ENCODE data around the gene TSC1. TPM values are rescaled to one million over a fixed set of nuclear protein-coding genes. Genes with fewer than 3 reads are reported as not detected.

TSC1 gene
- total and polyA plus RNA-seq, 2 donors (not counting 3 experiments of a cell fraction or from before 2014, with no cell fraction given): 43.9 to 51.2 TPM

GRCh38 chr9:132955123-132955522, 10.7 kb upstream of the TSC1 start:
- H3K4me3 ChIP-seq (replicated peaks in 1 of 3; ENCODE audit: insufficient read depth in 1 of 3, low read depth in 1 of 3, low read length in 3 of 3): no peak overlapping the region
- H4K20me1 ChIP-seq (replicated peaks; ENCODE audit: control insufficient read depth, extremely low read depth, insufficient read depth, low read length): no peaks in the 10 kb centered on the region
- H3K36me3 ChIP-seq (ENCODE audit: control insufficient read depth in 2 of 2, extremely low read depth in 1 of 2, insufficient read depth in 2 of 2, low read length in 2 of 2): no peaks in the 10 kb centered on the region
- no peaks in the 10 kb centered on the region for H3K9me3 ChIP-seq (replicated peaks; ENCODE audit: control insufficient read depth, insufficient read depth, low read length)
- no peak for TF ChIP-seq EZH2 (IDR thresholded peaks at IDR 0.05; ENCODE audit: borderline replicate concordance, low read depth, low read length, severe bottlenecking)
- no peak for TF ChIP-seq POLR2AphosphoS5 (IDR thresholded peaks at IDR 0.05; ENCODE audit: insufficient read depth, low read depth, low read length)
- TF ChIP-seq POLR2A (IDR thresholded peaks at IDR 0.05; ENCODE audit: low read depth, low read length): no peak
- TF ChIP-seq CTCF (IDR thresholded peaks at IDR 0.05; ENCODE audit: extremely low read depth in 1 of 2, insufficient read depth in 1 of 2, low read depth in 1 of 2, low read length in 2 of 2): no peak
- no peak for TF ChIP-seq MYC (IDR thresholded peaks at IDR 0.05; ENCODE audit: low read depth, low read length)
- no peak for TF ChIP-seq MAX (IDR thresholded peaks at IDR 0.05; ENCODE audit: insufficient read depth, insufficient read length)
- TF ChIP-seq JUN (IDR thresholded peaks at IDR 0.05; ENCODE audit: borderline replicate concordance, insufficient read depth, insufficient read length, low read depth): no peak
- no peak for TF ChIP-seq GATA2 (IDR thresholded peaks at IDR 0.05; ENCODE audit: insufficient read depth, insufficient read length, low read depth, low read length)
- TF ChIP-seq FOS (IDR thresholded peaks at IDR 0.05; ENCODE audit: borderline replicate concordance, insufficient read depth, low read length): no peak
- H3K27ac ChIP-seq (ENCODE audit: insufficient read depth, low read depth, low read length): no peak overlapping the region
- FAIRE-seq (no peak), DNase-seq (ENCODE audit: low read depth, low spot score) (no peak)
- CTCF ChIA-PET: interaction anchor here (0.6 to 1.7 kb wide), 3 partner anchors 18 to 67 kb away, joined by 3 to 5 read pairs (median 3); partner anchors contain the start of gene GFI1B
- H3K27me3 ChIP-seq (ENCODE audit: control insufficient read depth in 2 of 2, insufficient read depth in 2 of 2, low read length in 2 of 2): peaks cover 0 to 7% of the 10 kb centered on the region in 2 experiments
- H3K79me2 ChIP-seq (ENCODE audit: control insufficient read depth, insufficient read depth, low read length): no peaks in the 10 kb centered on the region
- H3K9me1 ChIP-seq (replicated peaks; ENCODE audit: control insufficient read depth, extremely low read depth, insufficient read depth, low read length): no peaks in the 10 kb centered on the region
- no peak overlapping the region for H3K4me2 ChIP-seq (ENCODE audit: insufficient read depth, low read length)
- no peak overlapping the region for H2AFZ ChIP-seq (ENCODE audit: low read depth, low read length)
- dilution Hi-C loops (cut with MboI; ENCODE audit: extremely low pct_ligation_motif_present, low sequenced_read_pairs) (no loop called here), intact Hi-C loops (cut with micrococcal nuclease) (no loop called here)
- BruUV-seq (replicated peaks): no TSS peak
- no peak overlapping the region for H3K9ac ChIP-seq (replicated peaks; ENCODE audit: extremely low read depth, insufficient read depth, low read length)
- H3K4me1 ChIP-seq (ENCODE audit: control insufficient read depth, extremely low read depth, insufficient read depth, low read length): no peaks in the 10 kb centered on the region
- POLR2A ChIA-PET: no interaction called here
